ENCODE results near the gene ZNF586.
"Not testable (repeated sequence)": the region's sequence is repeated elsewhere in the genome, so short reads cannot be mapped to it uniquely, and the experiment has no call there.

ZNF586 gene

DNA sequence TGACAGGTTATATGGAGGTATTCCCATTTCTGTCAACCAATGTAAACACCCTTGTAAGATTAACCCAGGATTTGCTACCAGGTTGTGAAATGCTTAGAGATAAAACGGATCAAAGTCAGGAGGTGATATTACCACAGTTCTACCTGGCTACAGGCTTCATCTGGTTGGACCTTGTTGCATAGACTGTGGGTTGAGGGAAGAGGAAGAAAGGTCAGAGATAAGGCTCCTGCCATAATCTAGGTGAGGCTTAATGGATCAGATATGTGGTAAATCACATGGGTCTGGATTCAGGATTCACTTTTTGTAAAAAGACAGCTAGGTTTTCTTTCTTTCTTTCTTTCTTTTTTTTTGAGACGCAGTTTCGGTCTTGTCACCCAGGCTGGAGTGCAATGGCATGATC is 52.0 kb downstream of the ZNF586 start:
- DNase-seq (ENCODE audit: low read depth in 2 of 2, low spot score in 1 of 2) = not testable (repeated sequence)

DNA sequence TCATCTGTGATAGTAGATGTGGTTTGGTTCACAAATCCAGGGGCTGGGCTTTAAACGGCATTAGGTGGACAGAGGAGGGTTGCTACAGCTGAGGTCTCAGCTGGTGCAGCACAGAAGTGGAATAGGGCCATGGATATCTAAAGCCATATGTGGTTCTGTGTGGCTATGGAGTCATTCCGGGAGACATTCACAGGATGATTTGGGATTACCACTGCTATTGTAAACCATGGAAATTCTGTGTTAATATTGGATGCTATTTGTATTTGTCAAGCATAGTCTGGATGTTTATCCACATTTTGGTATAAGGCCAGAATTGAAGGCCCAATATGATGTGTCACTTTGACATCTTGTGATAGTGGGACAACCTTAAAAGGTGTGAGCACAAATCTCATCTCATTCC is 53.7 kb downstream of the ZNF586 start:
- not testable (repeated sequence) for DNase-seq (ENCODE audit: low read depth in 2 of 2, low spot score in 1 of 2)

DNA sequence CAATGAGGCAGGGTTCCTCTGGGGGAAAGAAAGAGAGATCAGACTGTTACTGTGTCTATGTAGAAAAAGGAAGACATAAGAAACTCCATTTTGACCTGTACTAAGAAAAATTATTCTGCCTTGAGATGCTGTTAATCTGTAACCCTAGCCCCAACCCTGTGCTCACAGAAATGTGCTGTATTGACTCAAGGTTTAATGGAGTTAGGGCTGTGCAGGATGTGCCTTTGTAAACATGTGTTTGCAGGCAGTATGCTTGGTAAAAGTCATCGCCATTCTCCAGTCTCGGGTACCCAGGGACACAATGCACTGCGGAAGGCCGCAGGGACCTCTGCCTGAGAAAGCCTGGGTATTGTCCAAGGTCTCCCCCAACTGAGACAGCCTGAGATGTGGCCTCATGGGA is 54.1 kb downstream of the ZNF586 start:
- DNase-seq (ENCODE audit: low read depth in 2 of 2, low spot score in 1 of 2) = not testable (repeated sequence)

DNA sequence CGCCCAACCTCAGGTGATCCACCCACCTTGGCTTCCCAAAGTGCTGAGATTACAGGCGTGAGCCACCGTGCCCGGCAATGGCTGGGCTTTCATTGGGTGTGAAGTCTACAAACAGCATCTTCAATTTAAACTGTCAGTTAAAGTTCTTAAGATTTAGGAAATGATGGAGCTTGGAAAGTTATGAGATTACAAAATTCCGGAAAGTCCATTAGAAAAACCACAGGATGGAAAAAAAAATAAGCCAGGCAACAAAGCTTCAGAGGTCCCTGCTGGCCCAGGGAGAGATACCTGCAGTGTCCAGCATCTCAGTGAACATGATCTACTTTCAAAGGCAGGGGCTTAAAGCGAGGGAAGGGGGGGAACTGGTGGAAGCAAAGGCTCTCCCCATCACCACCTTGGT is 56.0 kb downstream of the ZNF586 start:
- DNase-seq (ENCODE audit: low read depth in 2 of 2, low spot score in 1 of 2) = no peak

DNA sequence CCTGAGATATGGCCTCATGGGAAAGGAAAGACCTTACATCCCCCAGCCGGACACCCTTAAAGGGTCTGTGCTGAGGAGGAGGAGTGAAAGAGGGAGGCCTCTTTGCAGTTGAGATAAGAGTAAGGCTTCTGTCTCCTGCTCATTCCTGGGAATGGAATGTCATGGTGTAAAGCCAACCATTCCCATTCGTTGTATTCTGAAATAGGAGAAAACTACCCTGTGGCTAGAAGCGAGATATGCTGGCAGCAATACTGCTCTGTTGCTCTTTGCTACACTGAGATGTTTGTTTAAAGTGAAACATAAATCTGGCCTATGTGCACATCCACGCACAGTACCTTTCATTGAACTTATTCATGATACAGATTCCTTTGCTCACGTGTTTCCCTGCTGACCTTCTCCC is 59.8 kb downstream of the ZNF586 start:
- no peak for DNase-seq (ENCODE audit: low read depth in 2 of 2, low spot score in 1 of 2)

DNA sequence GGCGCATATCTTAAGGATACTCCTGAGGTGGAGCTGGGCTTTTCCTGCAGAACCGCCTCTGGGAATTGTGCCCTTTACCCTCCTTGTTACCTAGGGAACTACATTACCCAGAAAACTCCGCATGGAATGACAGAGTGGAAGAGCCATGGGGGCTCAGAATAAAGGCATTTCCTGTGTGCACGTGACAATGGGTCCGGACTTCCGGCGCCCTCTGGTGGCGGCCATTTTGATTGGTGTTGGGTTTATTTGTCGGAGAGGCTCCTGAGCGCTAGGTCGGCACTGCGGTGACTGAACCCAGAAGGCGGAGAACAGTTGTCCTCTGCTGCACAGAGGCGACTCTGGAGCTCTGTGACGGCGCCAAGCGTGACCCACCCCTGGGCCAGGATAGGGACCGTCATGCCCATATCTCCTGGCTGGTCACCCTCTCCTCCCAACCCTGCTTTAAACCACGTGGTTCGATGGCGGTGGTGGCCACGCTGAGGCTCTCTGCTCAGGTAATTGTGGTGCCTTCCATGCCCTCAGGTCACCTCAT is 60.7 kb downstream of the ZNF586 start, which contains the start of gene ZNF587B:
Gene ZNF587B (plus strand): TSS at position 229 of the 532 bp plus-strand sequence. CDS start 230 bp downstream, at position 459.
- DNase-seq (ENCODE audit: low read depth in 2 of 2, low spot score in 1 of 2) = no peak
